ENCODE measurements around the gene CDK17.
A peak's percentile ranks its signal among the peaks of the same experiment; 100 is the strongest.
"Not testable (repeated sequence)": the region's sequence is repeated elsewhere in the genome, so short reads cannot be mapped to it uniquely, and the experiment has no call there.

The CDK17 gene

DNA sequence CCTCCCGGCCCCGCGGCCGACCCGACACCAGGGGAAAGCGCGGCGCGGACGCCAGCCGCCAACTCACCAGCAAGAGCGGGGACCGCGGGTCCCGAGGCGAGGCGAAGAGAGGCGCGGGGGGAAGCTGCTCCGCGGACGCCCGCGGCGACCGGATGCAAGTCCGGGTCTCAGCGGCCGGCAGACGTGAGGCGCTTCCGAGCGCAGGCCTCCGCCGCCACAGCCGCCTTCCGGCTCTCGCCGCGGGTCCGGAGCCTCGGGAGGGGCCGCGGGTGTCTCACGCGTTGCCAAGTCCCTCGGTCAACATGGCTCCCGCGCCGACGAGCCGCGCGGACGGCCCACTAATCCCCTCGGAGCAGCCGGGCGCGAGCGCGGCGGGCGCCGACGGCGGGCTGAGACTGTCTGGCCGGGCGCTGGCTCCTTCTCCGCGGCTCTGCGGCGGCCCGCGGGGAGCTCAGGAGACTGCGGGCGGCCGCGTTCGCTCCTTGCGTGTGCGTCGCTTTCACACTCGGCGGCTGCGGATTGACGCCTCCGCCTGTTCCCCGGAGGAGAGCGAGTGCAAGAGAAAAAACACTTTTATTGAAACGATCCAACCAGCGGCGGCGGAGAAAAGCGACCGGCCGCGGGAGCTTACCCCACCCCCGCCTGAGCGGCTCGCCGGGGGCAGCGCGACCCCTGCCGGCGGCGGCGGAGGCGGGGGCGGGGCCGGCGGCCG is at the start of gene CDK17:
TSS of gene CDK17 (minus strand) at position 521 of the 712 bp plus-strand sequence. CDS start 65,603 bp downstream, outside the sequence.
- peak; percentile 89 for DNase-seq

DNA sequence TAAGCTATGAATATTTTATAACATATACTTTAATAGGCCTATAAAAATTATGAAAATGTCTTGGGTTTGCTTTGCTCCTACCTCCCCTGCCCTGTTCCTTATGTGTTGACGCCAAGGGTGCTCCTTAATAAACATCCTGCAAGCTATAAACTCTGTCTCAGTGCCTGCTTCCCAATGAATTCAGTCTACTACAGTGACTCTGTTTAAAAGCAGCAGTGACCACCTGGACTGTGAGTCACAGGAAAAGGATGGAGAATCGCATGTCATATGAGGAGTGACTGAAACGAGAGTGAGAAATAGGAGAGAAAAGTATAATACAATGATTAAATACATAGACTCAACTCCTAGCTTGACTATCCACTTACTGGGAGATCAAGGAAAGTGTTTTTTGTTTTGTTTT is 48.1 kb upstream of the CDK17 start:
- DNase-seq: no peak

DNA sequence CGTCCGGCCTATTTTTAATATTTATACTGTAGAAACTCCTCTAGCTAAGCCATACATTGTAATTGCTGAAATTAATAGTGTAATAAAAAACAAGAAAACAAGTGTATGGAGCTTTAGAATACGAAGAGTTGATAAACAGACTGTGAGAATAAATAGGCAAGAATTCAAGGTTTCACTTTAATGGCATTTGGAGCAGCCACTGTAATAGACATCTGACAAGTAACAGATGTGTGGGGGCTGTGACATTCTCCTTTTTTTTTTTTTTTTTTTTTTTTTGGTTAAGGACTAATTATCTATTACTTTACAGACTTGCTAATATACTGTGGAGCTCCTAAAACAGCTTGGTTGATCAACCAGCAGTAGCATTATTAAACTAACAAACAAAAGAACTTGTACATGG is 47.0 kb upstream of the CDK17 start:
- no peak for DNase-seq

DNA sequence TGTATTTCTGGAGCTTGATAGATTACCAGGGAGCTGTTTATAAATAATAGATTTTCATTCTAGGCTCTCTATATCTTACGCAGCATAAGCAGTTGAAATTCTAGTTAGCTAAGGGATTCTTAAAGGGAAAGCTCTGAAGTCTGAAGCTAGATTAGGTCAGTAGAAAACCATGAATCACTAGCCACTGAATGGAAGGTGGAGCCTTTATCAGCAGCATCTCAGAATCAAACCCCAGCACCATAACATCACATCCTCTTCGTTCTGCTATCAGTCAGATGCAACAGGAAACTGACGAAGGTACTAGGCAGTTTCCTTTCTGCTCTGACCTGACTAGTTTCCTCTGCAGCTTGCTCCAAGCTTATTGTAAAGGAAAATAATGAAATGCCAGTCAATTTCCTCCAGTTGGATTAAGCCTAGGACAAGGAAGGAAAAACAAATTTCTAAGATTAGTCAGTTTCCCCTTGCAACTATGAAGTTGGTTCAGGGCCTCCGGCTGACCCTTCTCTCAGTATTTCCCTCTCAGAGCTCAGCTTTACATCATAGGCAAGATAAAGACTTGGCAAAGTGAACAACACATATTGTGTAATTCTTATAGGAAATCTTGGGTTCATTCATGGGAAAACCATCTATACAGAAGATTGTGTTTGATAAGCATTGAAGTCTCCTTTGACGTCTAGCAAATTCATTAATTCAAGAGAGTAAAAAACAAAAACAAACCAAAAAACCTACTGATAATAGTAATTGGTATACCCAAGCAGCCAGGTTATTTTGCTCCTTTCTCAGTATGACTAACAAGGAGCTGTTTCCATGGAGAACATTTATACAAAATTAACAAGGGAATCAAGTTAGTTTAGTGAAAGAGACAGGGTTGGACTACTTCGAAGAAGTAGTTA is 45.7 kb upstream of the CDK17 start:
- no peak for DNase-seq

DNA sequence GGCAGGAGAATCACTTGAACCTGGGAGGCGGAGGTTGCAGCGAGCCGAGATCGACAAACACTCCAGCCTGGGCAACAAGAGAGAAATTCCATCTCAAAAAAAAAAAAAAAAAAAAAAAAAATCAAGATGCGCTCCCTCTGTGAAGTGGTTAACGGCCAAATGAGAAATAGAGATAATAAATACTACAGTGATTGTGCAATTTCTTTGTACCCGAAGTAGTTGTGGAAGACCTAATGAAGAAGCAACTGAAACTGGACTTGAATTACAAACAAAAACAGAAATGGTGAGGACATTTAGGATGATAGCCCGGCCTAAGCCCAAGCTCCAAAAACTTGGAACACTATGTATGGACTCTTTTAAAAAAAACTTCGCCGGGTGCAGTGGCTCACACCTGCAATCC is 44.2 kb upstream of the CDK17 start:
- no peak for DNase-seq

DNA sequence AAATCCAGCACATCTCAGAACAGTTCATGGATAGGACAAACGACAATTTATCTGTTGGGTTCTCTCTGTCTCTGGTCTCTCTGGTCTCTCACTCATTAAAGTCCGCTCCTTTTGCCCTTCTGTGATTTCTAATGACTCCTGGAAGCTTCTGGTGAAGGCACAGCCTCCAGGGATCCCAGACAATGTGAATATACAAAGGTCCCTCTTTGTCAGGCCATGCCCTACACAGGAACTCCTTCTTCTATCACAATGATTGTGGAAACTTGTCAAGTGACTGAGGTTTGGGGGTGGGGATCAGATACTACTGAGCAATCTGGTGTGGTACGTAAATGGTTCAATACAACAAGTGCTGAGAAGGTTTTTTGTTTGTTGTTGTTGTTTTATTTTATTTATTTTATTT is 42.7 kb upstream of the CDK17 start:
- no peak for DNase-seq

DNA sequence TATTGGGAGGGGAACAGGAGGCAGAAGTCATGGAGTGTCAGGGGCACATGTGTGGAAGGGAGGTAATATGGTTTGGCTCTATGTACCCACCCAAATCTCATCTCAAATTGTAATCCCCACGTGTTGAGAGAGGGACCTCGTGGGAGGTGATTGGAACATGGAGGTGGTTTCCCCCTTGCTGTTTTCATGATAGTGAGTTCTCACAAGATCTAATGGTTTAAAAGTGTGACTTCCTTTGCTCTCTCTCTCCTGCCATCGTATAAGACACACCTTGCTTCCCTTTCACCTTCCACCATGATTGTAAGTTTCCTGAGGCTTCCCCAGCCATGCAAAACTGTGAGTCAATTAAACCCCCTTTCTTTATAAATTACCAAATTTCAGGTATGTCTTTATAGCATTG is 41.6 kb upstream of the CDK17 start:
- DNase-seq: no peak

DNA sequence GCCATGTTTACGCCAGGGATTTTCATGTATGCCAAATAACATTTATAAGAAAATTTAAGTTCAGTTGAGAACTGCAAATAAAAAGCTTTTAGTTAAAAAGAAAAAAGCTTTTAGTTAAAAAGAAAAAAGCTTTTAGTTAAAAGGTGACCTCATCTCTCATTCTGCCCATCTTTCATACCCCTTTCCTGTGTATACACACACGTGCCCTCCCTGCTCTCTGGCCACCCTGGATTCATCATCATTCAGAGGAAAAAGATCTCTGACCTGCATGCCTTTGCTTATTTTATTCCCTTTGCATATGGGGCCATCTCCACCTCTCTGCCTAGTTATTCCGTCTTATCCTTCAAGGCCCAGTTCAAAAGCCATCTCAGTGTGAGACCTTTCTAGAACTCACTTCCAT is 38.1 kb upstream of the CDK17 start:
- no peak for DNase-seq

DNA sequence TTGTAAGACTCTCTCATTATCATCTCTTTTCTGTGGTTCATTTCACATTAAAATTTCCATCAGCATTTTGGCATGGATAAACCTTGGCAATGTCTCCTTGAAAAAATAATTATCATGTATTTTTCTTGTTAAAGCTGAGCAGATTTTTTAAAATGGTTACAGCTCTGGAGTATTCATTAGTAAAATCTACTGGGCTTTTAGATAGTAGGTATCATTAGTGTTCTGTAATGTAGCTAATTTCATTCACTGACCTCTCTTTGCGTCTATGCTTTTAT is 36.9 kb upstream of the CDK17 start:
- no peak for DNase-seq

DNA sequence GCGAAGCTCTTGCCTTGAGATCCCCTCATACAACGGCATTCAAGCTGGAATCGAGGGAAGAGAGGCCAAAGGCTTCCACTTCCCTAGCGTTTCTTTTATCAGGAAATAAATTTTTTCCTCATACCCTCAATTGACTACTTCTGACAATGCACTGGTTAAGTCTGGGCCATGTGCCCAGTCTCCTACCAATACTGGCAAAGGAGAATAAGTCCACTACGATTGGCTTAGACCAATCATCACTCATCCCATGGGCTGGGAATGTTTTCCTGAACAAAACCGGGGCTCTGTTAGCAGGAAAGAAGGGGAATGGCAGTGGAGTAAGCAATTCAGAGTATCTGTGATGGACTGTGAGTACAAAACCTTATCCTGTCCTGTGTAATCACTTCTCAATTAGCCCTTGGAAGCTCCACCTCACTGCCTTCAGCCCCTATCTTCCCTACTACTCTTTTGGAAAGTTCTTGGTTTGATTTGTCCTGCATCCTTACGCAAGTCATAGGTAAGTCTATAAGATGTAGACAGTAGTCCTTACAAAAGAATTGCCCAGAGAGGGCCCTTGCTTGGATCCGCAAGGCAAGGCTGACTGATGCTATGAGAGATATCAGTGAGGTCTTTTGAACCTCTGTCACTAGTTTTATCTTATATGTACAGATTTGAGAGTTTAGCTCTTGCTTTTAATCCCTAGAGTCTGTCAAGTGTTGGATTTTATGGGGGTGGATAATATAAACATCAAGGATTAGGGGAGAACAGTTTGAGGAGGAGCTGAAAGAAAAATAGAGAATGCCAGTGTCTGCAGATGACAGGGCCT is 36.3 kb upstream of the CDK17 start:
- DNase-seq: no peak

DNA sequence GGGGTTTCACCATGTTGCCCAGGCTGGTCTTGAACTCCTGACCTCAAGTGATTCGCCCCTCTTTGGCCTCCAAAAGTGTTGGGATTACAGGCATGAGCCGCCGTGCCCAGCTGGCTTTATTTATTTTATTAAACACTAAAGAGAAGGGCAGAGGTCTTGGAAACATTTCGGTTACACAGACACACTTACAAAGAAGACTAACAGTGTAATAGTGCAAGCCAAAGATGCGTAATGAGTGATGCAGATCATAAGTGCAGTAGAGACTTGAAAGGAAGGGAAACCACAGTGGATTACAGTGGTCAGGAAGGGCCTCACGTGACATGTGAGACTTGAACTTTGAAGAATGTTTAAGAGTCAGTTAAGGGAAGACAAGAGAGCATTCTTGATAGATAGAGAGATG is 33.9 kb upstream of the CDK17 start:
- DNase-seq: no peak

DNA sequence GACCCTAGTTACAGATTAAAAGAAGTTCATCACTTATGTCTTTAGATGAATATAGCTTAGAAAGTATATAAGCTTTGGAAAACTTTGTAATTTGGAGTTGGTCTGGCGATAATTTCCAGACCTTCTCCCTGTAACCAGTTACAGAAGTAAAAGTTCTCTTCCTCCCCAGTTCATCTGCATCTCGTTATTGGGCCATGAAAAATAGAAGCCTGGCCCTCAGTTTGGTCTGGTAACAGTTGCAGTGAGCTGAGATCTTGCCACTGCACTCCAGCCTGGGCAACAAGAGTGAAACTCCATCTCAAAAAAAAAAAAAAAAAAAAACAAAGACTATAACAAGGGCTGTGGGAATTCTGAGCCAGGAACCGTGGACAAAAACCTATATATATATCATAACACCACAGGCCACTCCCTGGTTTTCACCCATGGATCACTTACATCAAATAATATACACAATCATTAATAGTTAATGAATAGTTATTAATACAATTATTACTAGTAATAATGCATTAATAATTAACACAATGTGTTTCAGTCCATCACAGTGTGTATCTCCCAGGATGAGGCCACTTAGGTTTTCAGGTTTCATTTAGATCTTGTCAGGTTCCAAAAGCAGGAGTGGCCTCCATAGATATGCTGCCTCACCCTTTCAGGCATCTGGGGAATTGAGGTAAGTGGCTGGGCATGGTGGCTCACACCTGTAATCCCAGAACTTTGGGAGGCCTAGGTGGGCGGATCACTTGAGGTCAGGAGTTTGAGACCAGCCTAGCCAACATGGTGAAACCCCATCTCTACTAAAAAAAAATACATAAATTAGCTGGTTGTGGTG is 32.5 kb upstream of the CDK17 start:
- DNase-seq: not testable (repeated sequence)

DNA sequence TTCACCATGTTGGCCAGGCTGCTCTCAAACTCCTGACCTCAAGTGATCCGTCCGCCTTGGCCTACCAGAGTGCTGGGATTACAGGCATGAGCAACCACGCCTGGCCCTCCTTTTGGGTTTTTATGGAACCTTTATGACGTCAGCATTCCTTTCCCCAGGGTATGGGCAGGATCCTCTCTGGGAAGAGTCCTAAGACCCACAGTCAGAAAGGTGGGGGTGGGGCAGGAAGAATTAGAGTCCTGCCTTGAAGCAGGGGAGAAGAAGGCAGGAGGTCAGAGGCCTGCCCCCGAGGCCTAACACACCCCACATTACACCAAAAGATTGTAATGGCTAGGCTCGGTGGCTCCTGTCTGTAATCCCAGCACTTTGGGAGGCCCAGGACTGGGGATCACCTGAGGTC is 30.8 kb upstream of the CDK17 start:
- DNase-seq: no peak

DNA sequence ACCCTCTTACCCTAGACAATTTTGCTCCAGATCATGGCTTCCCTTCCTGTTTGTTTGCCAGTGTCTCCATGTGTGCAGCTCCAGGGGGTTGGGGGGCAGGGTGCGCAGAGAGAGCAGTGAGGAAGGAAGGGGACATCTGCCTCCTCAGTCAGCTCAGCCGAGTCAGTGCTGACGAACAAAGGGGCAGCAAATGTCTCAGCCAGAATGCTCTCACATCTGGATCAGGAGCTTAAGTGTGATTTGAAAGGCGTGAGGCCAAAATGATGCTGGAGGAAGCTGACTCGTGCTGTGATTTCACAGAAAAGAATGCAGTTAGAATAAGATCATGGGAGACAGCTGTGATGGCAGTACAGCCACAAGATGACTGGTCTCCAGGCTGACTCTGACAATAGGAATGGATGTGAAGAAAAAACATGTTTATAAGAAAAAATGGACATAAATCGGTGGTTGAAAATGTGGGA is 27.1 kb upstream of the CDK17 start:
- peak; percentile 14 for DNase-seq

DNA sequence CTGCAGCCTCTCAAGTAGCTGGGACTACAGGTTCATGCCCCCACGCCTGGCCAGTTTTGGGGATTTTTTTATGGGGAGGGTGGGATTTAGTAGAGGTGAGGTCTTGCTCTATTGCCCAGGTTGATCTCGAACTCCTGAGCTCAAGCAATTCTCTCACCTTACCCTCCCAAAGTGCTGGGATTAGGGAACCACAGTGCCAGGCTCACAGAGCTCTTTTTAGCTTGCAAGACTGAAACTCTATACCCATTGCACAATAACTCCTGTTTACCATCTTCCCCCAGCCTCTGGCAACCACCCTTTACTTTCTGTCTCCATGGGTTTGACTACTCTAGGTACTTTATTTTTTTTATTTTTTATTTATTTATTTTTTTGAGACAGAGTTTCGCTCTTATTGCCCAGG is 25.7 kb upstream of the CDK17 start:
- DNase-seq: no peak

DNA sequence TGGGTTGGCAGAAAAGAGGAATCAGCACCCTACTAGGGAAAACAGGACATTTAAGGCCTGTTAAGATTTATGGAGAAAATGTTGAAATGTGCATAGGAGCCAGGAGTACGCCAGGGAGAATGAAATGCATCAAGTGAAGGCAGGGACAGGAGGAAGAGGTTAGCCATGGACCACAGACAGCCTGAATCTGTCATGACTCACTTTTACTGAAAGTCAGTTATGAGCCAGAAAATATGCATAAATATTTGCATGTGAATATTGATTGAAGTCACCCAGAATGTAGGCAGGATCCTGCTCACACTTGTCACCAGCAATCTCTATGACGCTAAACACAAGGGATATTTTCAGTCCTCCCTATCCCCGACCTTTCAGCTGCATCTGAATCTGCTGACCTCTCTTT is 25.1 kb upstream of the CDK17 start:
- no peak for DNase-seq

DNA sequence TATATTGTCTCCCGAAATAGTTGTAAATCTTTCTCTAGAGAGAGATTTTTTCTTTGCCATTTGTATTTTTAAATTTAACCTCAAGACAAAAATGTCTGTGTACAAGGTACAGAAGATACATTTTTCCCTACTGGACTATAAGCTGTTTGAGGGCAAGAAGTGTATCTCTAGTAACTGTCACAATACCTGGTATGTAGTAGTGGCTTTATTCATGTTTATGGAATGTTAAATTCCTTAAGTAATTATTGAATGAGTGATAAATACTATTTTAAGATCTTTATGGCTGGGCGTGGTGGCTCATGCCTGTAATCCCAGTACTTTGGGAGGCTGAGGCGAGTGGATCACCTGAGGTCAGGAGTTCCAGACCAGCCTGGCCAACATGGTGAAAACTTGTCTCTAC is 24.4 kb upstream of the CDK17 start:
- no peak for DNase-seq

DNA sequence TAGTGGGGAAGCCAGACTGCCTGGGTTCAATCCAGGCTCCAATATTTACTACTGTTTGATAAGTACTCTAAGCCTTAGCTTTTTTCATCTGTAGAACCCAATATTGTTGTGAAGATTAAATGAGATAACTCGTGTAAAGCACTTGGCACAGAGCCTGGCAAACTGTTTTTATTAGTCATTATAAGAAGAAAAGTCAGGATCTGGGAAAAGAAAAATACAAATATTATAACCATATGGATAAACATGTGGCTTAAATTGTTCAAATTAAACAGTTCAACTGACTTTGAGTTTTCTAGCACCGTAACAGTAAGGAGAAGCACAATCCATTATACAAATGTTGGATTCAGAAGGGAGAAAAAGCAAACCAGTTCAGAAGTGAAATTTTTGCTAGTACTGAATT is 22.0 kb upstream of the CDK17 start:
- DNase-seq: no peak

DNA sequence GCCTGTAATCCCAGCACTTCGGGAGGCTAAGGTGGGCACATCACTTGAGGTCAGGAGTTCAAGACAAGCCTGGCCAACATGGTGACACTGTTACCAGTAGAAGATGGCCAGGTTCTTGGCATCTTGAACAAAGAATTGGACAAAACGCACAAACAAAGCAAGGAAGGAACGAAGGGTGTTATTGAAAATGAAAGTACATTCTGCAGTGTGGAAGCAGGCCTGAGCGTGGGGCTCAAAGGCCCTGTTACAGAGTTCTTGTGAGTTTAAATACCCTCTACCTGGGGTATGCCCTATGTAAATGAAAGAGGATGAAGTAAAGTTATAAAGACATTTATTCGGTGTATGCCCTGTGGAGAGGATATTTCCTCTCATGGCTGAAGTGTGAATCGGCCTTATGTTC is 20.8 kb upstream of the CDK17 start:
- no peak for DNase-seq

DNA sequence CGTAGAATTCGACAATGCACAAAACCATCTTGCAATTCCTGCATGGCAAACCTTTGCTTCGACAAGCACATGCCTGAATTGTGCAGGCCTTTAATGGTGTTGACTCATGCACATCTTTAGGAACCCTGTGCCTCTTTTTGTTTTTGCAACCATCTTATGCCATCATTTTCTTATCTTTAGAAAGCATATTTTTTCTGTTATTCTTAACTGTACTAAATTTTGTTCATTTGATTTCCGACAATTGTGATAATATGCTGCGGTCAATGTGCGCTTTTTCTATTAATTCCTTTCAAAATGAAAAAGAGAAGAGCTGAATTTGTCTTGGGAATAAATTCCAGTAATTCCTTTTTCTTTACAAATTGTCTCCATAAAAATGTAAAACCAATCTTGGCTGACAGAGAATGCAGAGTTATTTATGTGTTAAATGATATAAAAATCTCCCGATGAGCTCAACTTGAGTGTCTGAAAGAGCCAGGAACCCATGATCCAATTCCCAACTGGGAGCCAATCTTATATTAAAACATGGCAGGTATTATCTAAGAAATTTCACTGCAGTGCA is 20.1 kb upstream of the CDK17 start:
- DNase-seq: no peak

DNA sequence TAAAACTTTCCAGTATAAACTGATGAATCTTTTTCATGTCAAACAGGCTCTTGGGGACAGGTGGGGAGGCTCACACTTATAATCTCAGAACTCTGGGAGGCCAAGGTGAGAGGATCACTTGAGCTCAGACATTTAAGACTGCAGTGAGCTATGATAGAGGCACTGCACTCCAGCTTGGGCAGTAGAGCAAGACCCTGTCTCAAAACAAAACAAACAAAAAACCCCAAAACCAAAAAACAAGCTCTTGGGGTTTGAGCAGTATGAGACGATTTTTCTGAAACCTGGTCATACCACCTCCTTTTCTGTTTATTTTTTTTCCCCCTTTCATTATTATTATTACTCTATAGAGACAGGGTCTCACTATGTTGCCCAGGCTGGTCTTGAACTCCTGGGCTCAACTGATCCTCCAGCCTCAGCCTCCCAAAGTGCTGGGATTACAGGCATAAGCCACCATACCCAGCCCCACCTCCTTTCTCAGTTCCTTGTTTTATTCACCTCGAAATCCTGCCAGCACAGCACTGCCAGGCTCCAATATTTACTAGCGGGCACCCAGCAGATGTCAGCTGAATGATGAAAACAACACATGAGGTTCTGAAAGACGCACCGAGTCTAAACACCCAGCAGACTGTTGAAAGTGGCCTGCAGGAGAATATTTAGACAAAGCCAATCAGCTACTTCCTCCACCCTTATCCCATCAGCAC is 19.5 kb upstream of the CDK17 start:
- DNase-seq: no peak

DNA sequence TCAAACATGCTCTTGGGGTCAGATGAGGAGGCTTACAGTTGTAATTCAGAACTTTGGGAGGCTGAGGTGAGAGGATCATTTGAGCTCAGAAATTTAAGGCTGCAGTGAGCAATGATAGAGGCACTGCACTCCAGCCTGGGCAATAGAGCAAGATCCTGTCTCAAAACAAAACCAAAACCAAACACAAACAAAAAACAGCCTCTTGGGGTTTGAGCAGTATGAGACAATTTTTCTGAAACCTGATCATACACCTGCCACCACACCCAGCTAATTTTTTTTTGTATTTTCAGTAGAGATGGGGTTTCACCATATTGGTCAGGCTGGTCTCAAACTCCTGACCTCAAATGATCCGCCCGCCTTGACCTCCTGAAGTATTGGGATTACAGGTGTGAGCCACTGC is 17.4 kb upstream of the CDK17 start:
- DNase-seq: not testable (repeated sequence)
